BJ (cell line): Measurements from ENCODE around the gene CGB7. TPM values are rescaled to one million over a fixed set of nuclear protein-coding genes. Genes with fewer than 3 reads are reported as not detected.

Experiments
- CTCF ChIA-PET: fragments of 350-600 bp; formaldehyde crosslinking; extraction: SDS; loops from one replicate; lab custom pipeline; 2021; ENCODE audit warnings: antibody characterized with exemption, inconsistent platforms; lab: Yijun Ruan, JAX
- POLR2A ChIA-PET: fragments of 300-600 bp; sonication (Branson Sonifier 250); formaldehyde crosslinking; extraction: SDS; loops from one replicate; lab custom pipeline; 2021; ENCODE audit warnings: antibody characterized with exemption; lab: Charles Lee
- DNase-seq: peaks from one replicate; pipeline ENCODE4 v3.0.0-alpha.2; 2011; ENCODE audit warnings: low read depth
- H3K27me3 ChIP-seq: 2 replicates; pipeline ENCODE4 v1.6.0; 2011; ENCODE audit warnings: low read length; ENCODE audit not compliant: control insufficient read depth, insufficient read depth
- H3K36me3 ChIP-seq: 2 replicates; pipeline ENCODE4 v1.5.1; 2011; ENCODE audit warnings: low read length; ENCODE audit not compliant: control insufficient read depth, insufficient read depth
- H3K4me3 ChIP-seq: 2 replicates; pipeline ENCODE4 v1.5.1; 2011; ENCODE audit warnings: low read depth, mild to moderate bottlenecking, control low read depth, low read length
- polyA plus RNA-seq: library from polyadenylated mRNA; depleted of rRNA; stranded (reverse); fragments of >200 nt; gene quantifications from 2 replicates; pipeline ENCODE4 v1.2.3, GENCODE V29; 2011
- TF ChIP-seq, protein P1 (sequence below): IDR thresholded peaks from 2 replicates; pipeline ENCODE4 v1.5.1; 2011; ENCODE audit warnings: low read depth, mild to moderate bottlenecking, control low read depth, inconsistent platforms, low read length, moderate library complexity; ENCODE audit not compliant: insufficient read depth

CGB7 gene
- polyA plus RNA-seq, 1 experiment = 0.28 TPM

DNA sequence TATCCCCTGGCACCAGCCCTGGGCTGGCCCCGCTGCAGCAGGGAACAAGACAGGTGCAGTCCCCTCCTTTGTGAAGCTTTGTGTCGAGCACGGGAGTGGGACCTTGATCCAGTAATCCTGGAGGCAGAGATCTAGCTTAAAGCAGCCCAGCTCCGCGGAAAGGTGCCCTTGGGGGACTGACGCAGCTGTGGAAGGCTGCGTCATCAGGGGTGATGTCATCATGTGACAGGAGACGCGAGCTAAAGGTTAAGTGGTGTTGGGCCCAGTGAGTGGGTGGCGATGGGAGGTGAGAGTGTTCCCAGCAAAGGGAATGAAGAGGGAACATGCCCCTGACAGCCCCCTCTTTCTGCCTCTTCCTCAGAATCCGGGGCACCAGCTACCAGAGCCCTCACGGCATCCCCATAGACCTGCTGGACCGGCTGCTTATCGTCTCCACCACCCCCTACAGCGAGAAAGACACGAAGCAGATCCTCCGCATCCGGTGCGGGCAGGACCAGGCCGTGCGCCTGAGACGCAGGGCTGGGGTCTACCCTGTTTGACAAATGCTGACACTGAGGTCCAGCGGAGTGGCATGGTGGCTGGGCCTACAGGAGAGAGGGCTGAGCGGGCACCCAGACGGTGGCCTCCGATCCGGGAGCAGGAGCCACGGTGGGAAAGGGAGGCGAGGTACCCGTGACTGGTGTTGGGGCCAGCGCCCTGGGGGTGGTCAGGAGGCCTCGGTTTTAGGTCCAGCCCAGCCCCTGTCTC is 43.3 kb downstream of the CGB7 start:
- Histone ChIP-seq H3K36me3 (peaks cover 17% of the 10 kb centered on the region), H3K27me3 (no peaks in the 10 kb centered on the region), H3K4me3 (no peak overlapping the region)
- CTCF ChIA-PET = interaction anchor here (3.3 kb wide), 1 partner anchor 14 kb away, joined by 24 read pairs; no protein-coding TSS in a partner anchor
- POLR2A ChIA-PET = no interaction called here
- TF ChIP-seq, protein P1, sequence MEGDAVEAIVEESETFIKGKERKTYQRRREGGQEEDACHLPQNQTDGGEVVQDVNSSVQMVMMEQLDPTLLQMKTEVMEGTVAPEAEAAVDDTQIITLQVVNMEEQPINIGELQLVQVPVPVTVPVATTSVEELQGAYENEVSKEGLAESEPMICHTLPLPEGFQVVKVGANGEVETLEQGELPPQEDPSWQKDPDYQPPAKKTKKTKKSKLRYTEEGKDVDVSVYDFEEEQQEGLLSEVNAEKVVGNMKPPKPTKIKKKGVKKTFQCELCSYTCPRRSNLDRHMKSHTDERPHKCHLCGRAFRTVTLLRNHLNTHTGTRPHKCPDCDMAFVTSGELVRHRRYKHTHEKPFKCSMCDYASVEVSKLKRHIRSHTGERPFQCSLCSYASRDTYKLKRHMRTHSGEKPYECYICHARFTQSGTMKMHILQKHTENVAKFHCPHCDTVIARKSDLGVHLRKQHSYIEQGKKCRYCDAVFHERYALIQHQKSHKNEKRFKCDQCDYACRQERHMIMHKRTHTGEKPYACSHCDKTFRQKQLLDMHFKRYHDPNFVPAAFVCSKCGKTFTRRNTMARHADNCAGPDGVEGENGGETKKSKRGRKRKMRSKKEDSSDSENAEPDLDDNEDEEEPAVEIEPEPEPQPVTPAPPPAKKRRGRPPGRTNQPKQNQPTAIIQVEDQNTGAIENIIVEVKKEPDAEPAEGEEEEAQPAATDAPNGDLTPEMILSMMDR = no peak
- DNase-seq = no peak

DNA sequence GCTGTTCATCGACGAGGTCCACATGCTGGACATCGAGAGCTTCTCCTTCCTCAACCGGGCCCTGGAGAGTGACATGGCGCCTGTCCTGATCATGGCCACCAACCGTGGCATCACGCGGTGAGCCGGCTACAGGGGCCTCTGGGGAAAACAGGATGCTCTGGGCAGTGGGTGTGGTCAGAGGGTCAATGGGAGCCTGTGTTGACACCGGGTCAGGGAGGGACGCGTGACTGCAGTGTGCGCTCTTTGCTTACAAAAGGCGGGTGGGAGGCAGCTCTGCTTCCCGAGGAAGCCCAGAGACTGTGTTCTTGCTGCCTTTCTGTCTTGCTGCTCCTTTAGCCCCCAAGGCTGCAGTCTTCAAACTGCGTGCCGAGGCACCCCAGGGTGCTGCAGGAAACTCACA is 46.4 kb downstream of the CGB7 start:
- no peaks in the 10 kb centered on the region for H3K27me3 ChIP-seq
- peaks cover 26% of the 10 kb centered on the region for H3K36me3 ChIP-seq
- POLR2A ChIA-PET = no interaction called here
- TF ChIP-seq, protein P1 = no peak
- DNase-seq = no peak
- CTCF ChIA-PET = interaction anchor here (1.5 to 3.6 kb wide), 3 partner anchors 11 to 13 kb away, joined by 7 to 31 read pairs (median 24); no protein-coding TSS in a partner anchor
- no peak overlapping the region for H3K4me3 ChIP-seq

- ChIA-PET POLR2A (no interaction called here), CTCF (interaction anchor here (1.5 to 3.6 kb wide), 2 partner anchors 10 to 13 kb away, joined by 7 to 31 read pairs; no protein-coding TSS in a partner anchor)
- no peaks in the 10 kb centered on the region for H3K27me3 ChIP-seq
- no peak overlapping the region for H3K4me3 ChIP-seq
- peaks cover 28% of the 10 kb centered on the region for H3K36me3 ChIP-seq
- DNase-seq = no peak
- TF ChIP-seq, protein P1 = no peak
These were observed 47.1 kb downstream of the CGB7 start for GRCh38 chr19:49010453-49010852.

DNA sequence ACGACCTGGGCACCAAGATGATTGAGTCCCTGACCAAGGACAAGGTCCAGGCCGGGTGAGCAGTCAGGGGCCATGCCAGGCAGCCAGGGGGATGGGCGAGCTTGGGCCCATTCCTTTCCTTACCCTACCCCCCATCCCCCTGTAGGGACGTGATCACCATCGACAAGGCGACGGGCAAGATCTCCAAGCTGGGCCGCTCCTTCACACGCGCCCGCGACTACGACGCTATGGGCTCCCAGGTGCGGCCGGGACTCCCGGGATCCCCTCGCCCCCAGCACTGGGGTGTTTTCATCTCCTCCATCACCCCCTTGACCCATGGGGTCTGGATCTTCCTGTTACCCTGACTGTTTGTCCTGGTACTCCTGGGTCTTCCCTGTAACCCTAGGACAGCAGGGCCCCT is 47.7 kb downstream of the CGB7 start:
- H3K4me3 ChIP-seq = no peak overlapping the region
- H3K27me3 ChIP-seq = no peaks in the 10 kb centered on the region
- H3K36me3 ChIP-seq = peaks cover 32% of the 10 kb centered on the region
- TF ChIP-seq, protein P1 = no peak
- ChIA-PET CTCF (interaction anchor here (0.9 to 3.8 kb wide), 6 partner anchors 8 to 136 kb away, joined by 3 to 31 read pairs (median 12); partner anchors contain the start of genes GYS1 and RUVBL2), POLR2A (no interaction called here)
- no peak for DNase-seq

DNA sequence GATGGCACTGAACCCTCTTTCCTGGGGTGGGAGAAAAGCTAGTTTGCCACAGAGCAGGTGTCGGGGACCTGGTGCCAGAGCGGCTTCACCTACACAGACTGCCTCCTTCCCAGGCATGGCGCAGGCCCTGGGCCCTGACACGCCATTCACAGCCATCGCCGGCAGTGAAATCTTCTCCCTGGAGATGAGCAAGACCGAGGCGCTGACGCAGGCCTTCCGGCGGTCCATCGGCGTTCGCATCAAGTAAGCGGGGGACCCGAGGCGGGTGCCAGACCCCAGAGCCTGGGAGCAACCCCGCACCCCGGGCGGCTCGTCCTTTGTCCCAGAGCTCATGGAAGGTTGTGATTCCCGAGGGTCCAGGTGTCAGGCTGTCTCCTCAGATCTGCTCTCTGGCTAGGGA is 50.6 kb downstream of the CGB7 start:
- CTCF ChIA-PET = interaction anchor here (3.7 to 3.8 kb wide), 2 partner anchors 9 to 11 kb away, joined by 14 to 15 read pairs; no protein-coding TSS in a partner anchor
- Histone ChIP-seq H3K27me3 (no peaks in the 10 kb centered on the region), H3K36me3 (peaks cover 30% of the 10 kb centered on the region), H3K4me3 (no peak overlapping the region)
- DNase-seq = no peak
- TF ChIP-seq, protein P1 = no peak
- POLR2A ChIA-PET = no interaction called here
